K562 treated with DMSO at 1 percent for 12 hours (cell line): ENCODE results near the gene SPPL2B. TPM values are rescaled to one million over a fixed set of nuclear protein-coding genes. Genes with fewer than 3 reads are reported as not detected.

Experiments
- total RNA-seq: library from RNA; unstranded; fragments of 300-600 nt; gene quantifications from 2 replicates; pipeline ENCODE4 v1.2.3, GENCODE V29; 2022; ENCODE audit not compliant: insufficient read depth

SPPL2B gene
- total RNA-seq, result 32.7 and 67.2 TPM in 2 replicates

GRCh38 chr19:2328401-2329148 is at the start of gene SPPL2B, which contains the start of gene LSM7:
TSS of gene SPPL2B (plus strand) at chr19:2328684. CDS start at chr19:2328710, 26 bp downstream.
TSS of gene LSM7 (minus strand) at chr19:2328586. CDS start at chr19:2328566, 20 bp downstream.

GRCh38 chr19:2282062-2282861 is 46.2 kb upstream of the SPPL2B start, which contains the start of gene PEAK3:
TSS of gene PEAK3 (minus strand) at chr19:2282175. CDS start at chr19:2280931, 1,244 bp downstream.

GRCh38 chr19:2308114-2308556 is 20.3 kb upstream of the SPPL2B start, which contains the start of gene LINGO3:
TSS of gene LINGO3 (minus strand) at chr19:2308154. CDS start at chr19:2291776, 16,378 bp downstream.

GRCh38 chr19:2359992-2360685 is 31.7 kb downstream of the SPPL2B start, which contains the start of gene TMPRSS9:
TSS of gene TMPRSS9 (plus strand) at chr19:2360265. CDS start at chr19:2389786, 29,521 bp downstream.

Other genes with a start within 250 kb of the SPPL2B start
- gene MOB3A, start 232.4 kb upstream of the SPPL2B start, total RNA-seq, result 9.5 and 14.9 TPM in 2 replicates
- gene IZUMO4, start 231.8 kb upstream of the SPPL2B start, total RNA-seq, result 1.2 and 1.6 TPM in 2 replicates
- 68.6 and 125 TPM in 2 replicates for gene AP3D1, start 177.1 kb upstream of the SPPL2B start, total RNA-seq
- 16.7 and 43.9 TPM in 2 replicates for gene DOT1L, start 164.8 kb upstream of the SPPL2B start, total RNA-seq
- 160 and 185 TPM in 2 replicates for gene PLEKHJ1, start 92.4 kb upstream of the SPPL2B start, total RNA-seq
- 62.8 and 101 TPM in 2 replicates for gene SF3A2, start 91.9 kb upstream of the SPPL2B start, total RNA-seq
- gene AMH, start 79.4 kb upstream of the SPPL2B start, total RNA-seq, result 31.0 and 34.0 TPM in 2 replicates
- 2.0 TPM in 1 of 2 replicates, not detected in the other for gene JSRP1, start 72.3 kb upstream of the SPPL2B start, total RNA-seq
- not detected in 2 replicates for gene PEAK3, start 46.5 kb upstream of the SPPL2B start, total RNA-seq
- 0.36 and 0.94 TPM in 2 replicates for gene LINGO3, start 20.5 kb upstream of the SPPL2B start, total RNA-seq
- gene LSM7, start 98 bp upstream of the SPPL2B start, total RNA-seq, result 303 and 460 TPM in 2 replicates
- gene TMPRSS9, start 31.6 kb downstream of the SPPL2B start, total RNA-seq, result 0.79 and 3.2 TPM in 2 replicates
- 42.7 and 59.3 TPM in 2 replicates for gene TIMM13, start 98.9 kb downstream of the SPPL2B start, total RNA-seq
- 37.0 and 59.9 TPM in 2 replicates for gene LMNB2, start 128.3 kb downstream of the SPPL2B start, total RNA-seq
- gene GADD45B, start 147.4 kb downstream of the SPPL2B start, total RNA-seq, result 6.9 and 9.1 TPM in 2 replicates